T-helper 1 cell treated with Interleukin-12 subunit alpha and Interleukin-12 subunit beta and Interleukin-4 antibody, amounts not matched to agents 30 μg/mL and 1 μg/mL, for 36 hours (primary cell): ENCODE results near the gene ELOVL6.
"Not testable (repeated sequence)": the region's sequence is repeated elsewhere in the genome, so short reads cannot be mapped to it uniquely, and the experiment has no call there.

Experiments used
- H3K27ac Mint-ChIP-seq: one replicate; pipeline ENCODE4 v1.8.0; 2021; ENCODE audit warnings: mild to moderate bottlenecking, mixed read lengths
- H3K27me3 Mint-ChIP-seq: one replicate; pipeline ENCODE4 v1.8.0; 2021; ENCODE audit warnings: low read depth, mixed read lengths
- H3K36me3 Mint-ChIP-seq: one replicate; pipeline ENCODE4 v1.8.0; 2021; ENCODE audit warnings: low read depth, mixed read lengths
- H3K4me1 Mint-ChIP-seq: one replicate; pipeline ENCODE4 v1.8.0; 2021; ENCODE audit warnings: low read depth, mixed read lengths
- H3K4me3 Mint-ChIP-seq: one replicate; pipeline ENCODE4 v1.8.0; 2021; ENCODE audit warnings: mild to moderate bottlenecking, moderate library complexity, mixed read lengths
- H3K9me3 Mint-ChIP-seq: one replicate; pipeline ENCODE4 v1.8.0; 2021; ENCODE audit warnings: mixed read lengths

ELOVL6 gene, protein sequence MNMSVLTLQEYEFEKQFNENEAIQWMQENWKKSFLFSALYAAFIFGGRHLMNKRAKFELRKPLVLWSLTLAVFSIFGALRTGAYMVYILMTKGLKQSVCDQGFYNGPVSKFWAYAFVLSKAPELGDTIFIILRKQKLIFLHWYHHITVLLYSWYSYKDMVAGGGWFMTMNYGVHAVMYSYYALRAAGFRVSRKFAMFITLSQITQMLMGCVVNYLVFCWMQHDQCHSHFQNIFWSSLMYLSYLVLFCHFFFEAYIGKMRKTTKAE

DNA sequence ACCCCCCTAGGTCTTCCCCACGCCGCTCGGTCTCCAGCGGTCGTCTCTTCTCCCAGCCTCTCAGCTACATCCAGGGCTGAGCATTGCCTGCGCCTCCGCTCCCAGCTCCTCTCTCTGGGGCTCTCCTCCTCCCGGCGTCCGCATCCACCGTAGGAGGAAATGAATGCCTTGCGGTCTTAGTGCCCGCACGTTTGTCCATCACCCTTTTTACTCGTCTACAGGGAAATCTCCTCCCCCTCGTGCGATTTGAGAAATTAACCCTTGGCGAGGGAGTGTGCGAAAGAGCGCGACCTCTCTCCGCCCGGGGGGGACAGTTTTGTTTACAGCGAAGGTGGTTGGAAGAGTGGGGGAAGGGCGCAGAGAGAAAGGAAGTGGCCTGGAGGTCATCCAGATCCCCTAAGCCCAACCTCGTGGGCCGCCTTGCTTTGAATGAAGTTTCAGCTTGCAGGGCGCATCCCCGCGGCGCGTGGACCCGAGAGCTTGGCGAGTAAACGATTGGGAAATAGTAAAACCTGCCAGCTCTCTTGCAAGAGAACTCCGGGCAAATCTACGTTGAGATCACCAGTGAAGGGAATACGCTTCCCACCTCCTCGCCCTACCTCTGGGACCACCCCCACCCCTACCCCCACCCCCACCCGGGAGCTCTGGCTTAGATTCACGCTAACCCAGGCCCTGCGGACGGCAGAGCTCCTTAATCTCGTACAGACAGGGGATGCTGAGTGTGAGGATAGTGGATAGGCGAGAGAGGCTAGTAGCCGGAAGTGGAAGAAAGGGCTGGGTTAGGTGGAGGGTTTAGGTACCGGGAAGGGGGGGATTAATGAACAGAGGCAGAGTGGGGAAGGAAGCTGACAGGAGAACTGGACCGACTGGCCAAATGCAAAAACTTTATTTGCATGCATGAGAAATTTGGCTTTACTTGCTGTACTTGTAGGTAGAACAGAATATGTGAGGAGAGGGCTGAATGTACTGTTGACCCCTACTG is at the start of gene ELOVL6:
Gene ELOVL6, minus strand, starts transcription at position 181 of the 982 bp plus-strand sequence. CDS start 280 bp downstream, outside the sequence.
- peaks cover 5% of the 10 kb centered on the region for H3K36me3 Mint-ChIP-seq
- H3K9me3 Mint-ChIP-seq = no peaks in the 10 kb centered on the region
- peaks cover 18% of the 10 kb centered on the region for H3K4me1 Mint-ChIP-seq
- H3K4me3 Mint-ChIP-seq = peak within 1 kb of the TSS; percentile 100
- H3K27me3 Mint-ChIP-seq = no peaks in the 10 kb centered on the region
- peak within 1 kb of the TSS; percentile 98 for H3K27ac Mint-ChIP-seq

DNA sequence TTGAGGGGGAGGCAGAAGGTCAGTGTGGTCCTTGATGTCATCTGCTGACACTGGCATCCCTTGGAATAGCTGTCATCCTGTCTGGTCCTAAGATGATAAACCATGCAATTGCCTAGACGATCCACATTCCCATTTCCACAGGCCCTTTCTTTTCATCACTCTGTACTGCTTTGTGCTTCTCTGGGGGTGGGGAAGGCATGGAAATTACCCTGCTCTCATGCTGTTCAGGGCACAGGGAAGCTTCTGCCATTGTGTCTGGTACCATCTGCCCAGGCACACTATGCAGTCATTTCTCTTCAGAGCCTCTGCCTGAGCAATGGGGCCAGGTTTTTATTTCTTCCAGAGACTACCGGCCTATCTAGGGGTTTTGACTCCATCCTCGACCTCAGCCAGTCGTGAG is 49.7 kb upstream of the ELOVL6 start:
- peaks cover 27% of the 10 kb centered on the region for H3K27me3 Mint-ChIP-seq
- H3K4me1 Mint-ChIP-seq = no peaks in the 10 kb centered on the region
- H3K4me3 Mint-ChIP-seq = no peak overlapping the region

DNA sequence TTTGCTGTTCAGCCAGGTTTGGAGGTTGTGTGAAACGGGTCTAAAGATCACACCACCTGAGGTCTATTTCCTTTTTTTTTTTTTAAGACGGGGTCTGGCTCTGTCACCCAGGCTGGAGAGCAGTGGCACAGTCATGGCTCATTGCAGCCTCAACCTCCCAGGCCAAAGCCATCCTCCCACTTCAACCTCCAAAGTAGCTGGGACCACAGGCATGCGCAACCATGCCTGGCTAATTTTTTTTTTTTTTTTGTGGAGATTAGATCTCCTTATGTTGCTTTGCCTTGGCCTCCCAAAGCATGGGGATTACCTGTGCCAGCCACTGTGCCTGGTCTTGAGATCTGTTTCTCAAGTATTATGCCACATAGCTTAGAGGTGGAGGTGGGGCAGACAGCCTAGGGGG is 49.2 kb upstream of the ELOVL6 start:
- H3K27me3 Mint-ChIP-seq = peaks cover 27% of the 10 kb centered on the region
- no peaks in the 10 kb centered on the region for H3K9me3 Mint-ChIP-seq
- no peak overlapping the region for H3K4me3 Mint-ChIP-seq
- H3K36me3 Mint-ChIP-seq = no peaks in the 10 kb centered on the region
- H3K27ac Mint-ChIP-seq = no peak overlapping the region
- H3K4me1 Mint-ChIP-seq = no peaks in the 10 kb centered on the region

More for the DNA sequence above, 49.7 kb upstream of the ELOVL6 start:
- H3K27ac Mint-ChIP-seq = no peak overlapping the region
- no peaks in the 10 kb centered on the region for H3K9me3 Mint-ChIP-seq
- H3K36me3 Mint-ChIP-seq = no peaks in the 10 kb centered on the region

DNA sequence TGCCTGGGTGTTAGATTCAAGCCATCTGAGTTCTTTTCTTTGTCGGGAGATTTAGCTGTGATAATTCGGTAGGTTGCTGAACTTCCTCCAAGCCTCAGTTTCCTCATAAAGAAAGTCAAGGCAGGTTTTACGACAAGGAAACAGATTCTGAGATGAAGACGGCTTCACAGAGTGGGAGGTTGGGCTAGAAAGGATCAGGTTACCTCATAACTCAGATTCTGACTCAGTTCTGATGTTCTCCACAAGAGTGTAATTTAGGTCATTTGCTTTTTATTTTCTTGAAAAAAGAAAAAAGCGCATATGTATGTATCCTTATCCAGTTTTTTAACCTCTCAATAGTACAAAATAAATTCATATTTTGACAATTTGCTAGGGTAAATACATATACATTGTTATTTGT is 47.2 kb upstream of the ELOVL6 start:
- Mint-ChIP-seq H3K36me3 (no peaks in the 10 kb centered on the region), H3K27me3 (peaks cover 24% of the 10 kb centered on the region), H3K4me1 (no peaks in the 10 kb centered on the region)

DNA sequence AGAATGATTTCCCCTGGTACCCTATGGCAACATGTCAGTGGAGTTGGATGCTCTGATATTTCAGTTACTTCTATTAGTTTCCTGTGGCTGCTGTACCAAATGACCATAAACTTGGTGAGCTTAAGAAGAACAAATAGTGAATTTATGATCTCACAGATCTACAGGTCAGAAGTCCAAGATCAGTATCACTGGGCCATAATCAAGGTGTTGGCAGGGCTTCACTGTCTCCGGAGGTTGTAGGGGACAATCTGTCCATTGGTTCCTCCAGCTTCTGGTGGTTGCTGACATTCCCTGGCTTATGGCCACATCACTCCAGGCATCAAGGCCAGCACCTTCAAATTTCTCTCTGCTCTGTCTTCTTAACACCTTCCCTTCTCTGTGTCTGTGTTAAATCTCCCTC is 37.9 kb upstream of the ELOVL6 start:
- Mint-ChIP-seq H3K36me3 (no peaks in the 10 kb centered on the region), H3K4me1 (no peaks in the 10 kb centered on the region), H3K27ac (no peak overlapping the region)

More for the DNA sequence above, 47.2 kb upstream of the ELOVL6 start:
- H3K27ac Mint-ChIP-seq = no peak overlapping the region
- no peaks in the 10 kb centered on the region for H3K9me3 Mint-ChIP-seq
- no peak overlapping the region for H3K4me3 Mint-ChIP-seq

GRCh38 chr4:110233581-110233980 is 35.2 kb upstream of the ELOVL6 start:
- peaks cover 11% of the 10 kb centered on the region for H3K27me3 Mint-ChIP-seq
- H3K4me1 Mint-ChIP-seq, H3K9me3 Mint-ChIP-seq, H3K36me3 Mint-ChIP-seq, H3K27ac Mint-ChIP-seq, H3K4me3 Mint-ChIP-seq: not testable (repeated sequence)

More for the DNA sequence above, 37.9 kb upstream of the ELOVL6 start:
- Mint-ChIP-seq H3K4me3 (no peak overlapping the region), H3K9me3 (no peaks in the 10 kb centered on the region), H3K27me3 (peaks cover 21% of the 10 kb centered on the region)

- no peaks in the 10 kb centered on the region for H3K4me1 Mint-ChIP-seq
- H3K4me3 Mint-ChIP-seq = no peak overlapping the region
- no peak overlapping the region for H3K27ac Mint-ChIP-seq
- H3K9me3 Mint-ChIP-seq = no peaks in the 10 kb centered on the region
- peaks cover 11% of the 10 kb centered on the region for H3K27me3 Mint-ChIP-seq
- H3K36me3 Mint-ChIP-seq = no peaks in the 10 kb centered on the region
These were observed 33.5 kb upstream of the ELOVL6 start for GRCh38 chr4:110231869-110232268.

- no peak overlapping the region for H3K4me3 Mint-ChIP-seq
- H3K9me3 Mint-ChIP-seq = no peaks in the 10 kb centered on the region
- H3K27ac Mint-ChIP-seq = no peak overlapping the region
- H3K4me1 Mint-ChIP-seq = no peaks in the 10 kb centered on the region
- H3K36me3 Mint-ChIP-seq = no peaks in the 10 kb centered on the region
- peaks cover 10% of the 10 kb centered on the region for H3K27me3 Mint-ChIP-seq
These were observed 30.9 kb upstream of the ELOVL6 start for GRCh38 chr4:110229266-110229665.

- Mint-ChIP-seq H3K9me3 (peaks cover 4% of the 10 kb centered on the region), H3K4me3 (no peak overlapping the region), H3K27me3 (peaks cover 13% of the 10 kb centered on the region), H3K4me1 (peaks cover 10% of the 10 kb centered on the region), H3K27ac (no peak overlapping the region), H3K36me3 (peaks cover 4% of the 10 kb centered on the region)
These were observed 26.4 kb upstream of the ELOVL6 start for GRCh38 chr4:110224812-110225211.

DNA sequence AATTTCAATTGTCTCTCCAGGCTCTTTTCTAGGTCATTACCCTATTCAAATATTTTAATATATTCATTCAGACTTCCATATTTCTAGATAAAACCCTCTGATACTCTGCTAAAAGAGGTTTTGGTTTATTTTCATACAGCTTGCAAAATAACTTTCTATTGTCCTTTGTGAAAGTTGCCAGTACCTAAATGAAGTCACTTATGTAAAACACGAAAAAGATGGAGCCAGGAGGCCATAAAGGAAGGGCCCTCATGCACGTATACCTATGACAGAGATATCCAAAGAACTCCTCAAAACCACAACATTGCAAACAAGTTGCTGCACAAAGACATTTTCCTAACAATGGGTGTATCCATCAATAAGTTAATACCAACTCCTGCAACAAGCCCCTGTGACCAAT is 25.7 kb upstream of the ELOVL6 start:
- Mint-ChIP-seq H3K27ac (no peak overlapping the region), H3K36me3 (peaks cover 6% of the 10 kb centered on the region)

DNA sequence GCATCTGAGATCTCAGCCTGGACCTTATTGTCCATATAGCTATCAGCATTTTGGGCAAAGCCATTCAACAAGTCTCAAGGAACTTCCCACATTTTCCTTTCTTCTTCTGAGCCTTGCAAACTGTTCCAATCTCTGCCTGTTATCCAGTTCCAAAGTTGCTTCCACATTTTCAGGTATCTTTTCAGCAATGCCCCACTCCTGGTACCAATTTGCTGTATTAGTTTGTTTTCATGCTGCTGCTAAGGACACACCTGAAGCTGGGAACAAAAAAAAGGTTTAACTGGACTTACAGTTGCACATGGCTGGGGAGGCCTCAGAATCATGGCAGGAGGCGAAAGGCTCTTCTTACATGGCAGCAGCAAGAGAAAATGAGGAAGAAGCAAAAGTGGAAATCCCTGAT is 20.5 kb upstream of the ELOVL6 start:
- peaks cover 23% of the 10 kb centered on the region for H3K9me3 Mint-ChIP-seq
- peaks cover 18% of the 10 kb centered on the region for H3K4me1 Mint-ChIP-seq
- peaks cover 11% of the 10 kb centered on the region for H3K36me3 Mint-ChIP-seq
- H3K4me3 Mint-ChIP-seq, H3K27ac Mint-ChIP-seq: not testable (repeated sequence)
- H3K27me3 Mint-ChIP-seq = peaks cover 41% of the 10 kb centered on the region

More for the DNA sequence above, 25.7 kb upstream of the ELOVL6 start:
- Mint-ChIP-seq H3K4me1 (peaks cover 16% of the 10 kb centered on the region), H3K9me3 (peaks cover 11% of the 10 kb centered on the region), H3K27me3 (peaks cover 19% of the 10 kb centered on the region), H3K4me3 (no peak overlapping the region)

DNA sequence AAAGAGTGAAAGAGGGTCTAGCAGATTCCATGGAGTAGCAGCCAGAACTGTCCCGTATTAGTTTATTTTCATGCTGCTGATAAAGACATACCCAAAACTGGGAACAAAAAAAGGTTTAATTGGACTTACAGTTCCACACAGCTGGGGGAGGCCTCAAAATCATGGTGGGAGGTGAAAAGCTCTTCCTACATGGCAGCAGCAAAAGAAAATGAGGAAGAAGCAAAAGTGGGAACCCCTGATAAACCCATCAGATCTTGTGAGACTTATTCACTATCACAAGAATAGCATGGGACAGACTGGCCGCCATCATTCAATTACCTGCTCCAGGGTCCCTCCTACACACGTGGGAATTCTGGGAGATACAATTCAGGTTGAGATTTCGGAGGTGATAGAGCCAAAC is 18.8 kb upstream of the ELOVL6 start:
- H3K4me1 Mint-ChIP-seq = peaks cover 18% of the 10 kb centered on the region
- peaks cover 11% of the 10 kb centered on the region for H3K36me3 Mint-ChIP-seq
- H3K27ac Mint-ChIP-seq, H3K4me3 Mint-ChIP-seq: not testable (repeated sequence)
- H3K27me3 Mint-ChIP-seq = peaks cover 37% of the 10 kb centered on the region
- H3K9me3 Mint-ChIP-seq = peaks cover 23% of the 10 kb centered on the region

- Mint-ChIP-seq H3K36me3 (peaks cover 8% of the 10 kb centered on the region), H3K27me3 (peaks cover 37% of the 10 kb centered on the region), H3K4me1 (peaks cover 15% of the 10 kb centered on the region), H3K9me3 (peaks cover 23% of the 10 kb centered on the region), H3K4me3 (no peak overlapping the region), H3K27ac (no peak overlapping the region)
These were observed 17.7 kb upstream of the ELOVL6 start for GRCh38 chr4:110216129-110216528.

- no peak overlapping the region for H3K4me3 Mint-ChIP-seq
- H3K9me3 Mint-ChIP-seq = no peaks in the 10 kb centered on the region
- H3K27me3 Mint-ChIP-seq = peaks cover 16% of the 10 kb centered on the region
- no peak overlapping the region for H3K27ac Mint-ChIP-seq
- H3K36me3 Mint-ChIP-seq = no peaks in the 10 kb centered on the region
- H3K4me1 Mint-ChIP-seq = peaks cover 3% of the 10 kb centered on the region
These were observed 13.3 kb upstream of the ELOVL6 start for GRCh38 chr4:110211770-110212061.
